Uterus (tissue), 4 donors: ENCODE data around the gene OS9. TPM values are rescaled to one million over a fixed set of nuclear protein-coding genes. Genes with fewer than 3 reads are reported as not detected.

Experiments
- DNase-seq, 2 donors: peaks; one replicate each; pipeline ENCODE4 v3.0.0-alpha.2; 2019 to 2020
- H3K27ac ChIP-seq, 2 donors: fragments of 200-600 bp; sonication (generic); 1 replicate in 1 of 2; 2 replicates in 1 of 2; pipeline ENCODE4 v1.5.1; 2016 to 2018
- H3K27me3 ChIP-seq, 2 donors: fragments of 200-600 bp; sonication (generic); one replicate each; pipeline ENCODE4 v1.5.1; 2018 to 2019; ENCODE audit warnings: control low read depth in 1 of 2
- H3K36me3 ChIP-seq, 2 donors: fragments of 200-600 bp; sonication (generic); one replicate each; pipeline ENCODE4 v1.5.1; 2019; ENCODE audit warnings: control low read depth in 1 of 2
- H3K4me1 ChIP-seq, 2 donors: fragments of 200-600 bp; sonication (generic); one replicate each; pipeline ENCODE4 v1.5.1; 2018 to 2019; ENCODE audit warnings: control low read depth in 1 of 2
- H3K4me3 ChIP-seq, 2 donors: fragments of 200-600 bp; sonication (generic); 1 replicate in 1 of 2; 2 replicates in 1 of 2; pipeline ENCODE4 v1.5.1; 2018 to 2019; ENCODE audit warnings: mild to moderate bottlenecking in 1 of 2
- H3K9me3 ChIP-seq, 2 donors: fragments of 200-600 bp; sonication (generic); one replicate each; pipeline ENCODE4 v1.5.1; 2019; ENCODE audit warnings: control low read depth in 1 of 2
- CTCF ChIP-seq, 4 experiments: fragments of 200-600 bp in 2 of 4; fragments of 450-650 bp in 2 of 4; sonication (generic) in 2 of 4; IDR thresholded peaks; one replicate each; pipeline ENCODE4 v1.5.1; 2016 to 2019; ENCODE audit warnings: antibody characterized with exemption in 4 of 4, mild to moderate bottlenecking in 2 of 4, moderate library complexity in 1 of 4
- POLR2A ChIP-seq, 2 donors: fragments of 450-650 bp; IDR thresholded peaks; one replicate each; pipeline ENCODE4 v1.6.1; 2016; ENCODE audit warnings: antibody characterized with exemption in 2 of 2, mild to moderate bottlenecking in 1 of 2, moderate library complexity in 1 of 2
- intact Hi-C: fragments of 100-400 bp; cut with DNase I; formaldehyde crosslinking; loops from one replicate; pipeline ENCODE4 v1.15.1; 2023; ENCODE audit warnings: low total_unique reads
- microRNA-seq: library from miRNA; unstranded; fragments of <30 nt; microRNA quantifications from one replicate; pipeline ENCODE4, GENCODE V29; 2016; ENCODE audit warnings: borderline microRNAs expressed, borderline replicate concordance
- total RNA-seq, 4 donors: library from RNA; depleted of rRNA in 3 of 4; stranded (reverse); fragments of >200 nt in 3 of 4; gene quantifications; one replicate each; pipeline versions ENCODE4 v1.1.0 to v1.2.4, GENCODE V29; 2014 to 2023
- donor health status: DM: yes; HTN: yes; CAD: no.

OS9 gene
- total RNA-seq, 4 donors from 2014 or later: 189 to 339 (median 252) TPM

- H3K4me1 ChIP-seq: peaks cover 0 to 16% of the 10 kb centered on the region in 2 donors
- no peak for DNase-seq
These were observed 72.8 kb downstream of the OS9 start, which contains the start of gene CYP27B1 for GRCh38 chr12:57766464-57767304. CYP27B1 (minus strand) TSS chr12:57767078; CDS start chr12:57767041, 37 bp downstream.

GRCh38 chr12:57767305-57767698 is 73.4 kb downstream of the OS9 start:
- Histone ChIP-seq H3K4me3 (no peak overlapping the region), H3K27ac (no peak overlapping the region), H3K4me1 (peaks cover 0 to 16% of the 10 kb centered on the region in 2 donors), H3K9me3 (no peaks in the 10 kb centered on the region), H3K36me3 (no peaks in the 10 kb centered on the region), H3K27me3 (peaks cover 23 to 24% of the 10 kb centered on the region in 2 donors)
- no peak for TF ChIP-seq POLR2A (IDR thresholded peaks at IDR 0.05)
- TF ChIP-seq CTCF (IDR thresholded peaks at IDR 0.05): no peak
- intact Hi-C loops: no loop called here
- no peak for DNase-seq

More at GRCh38 chr12:57766464-57767304, 72.8 kb downstream of the OS9 start, which contains the start of gene CYP27B1:
- peaks cover 24 to 26% of the 10 kb centered on the region in 2 donors for H3K27me3 ChIP-seq
- no peak for TF ChIP-seq CTCF (IDR thresholded peaks at IDR 0.05)
- no peak for TF ChIP-seq POLR2A (IDR thresholded peaks at IDR 0.05)
- intact Hi-C loops: no loop called here
- no peaks in the 10 kb centered on the region for H3K9me3 ChIP-seq
- peak within 1 kb of the TSS; percentile 3 to 5 for H3K4me3 ChIP-seq
- no peak within 1 kb of the TSS for H3K27ac ChIP-seq
- no peaks in the 10 kb centered on the region for H3K36me3 ChIP-seq

GRCh38 chr12:57767876-57768275 is 73.9 kb downstream of the OS9 start:
- no peak for DNase-seq
- Histone ChIP-seq H3K4me1 (peaks cover 0 to 16% of the 10 kb centered on the region in 2 donors), H3K9me3 (no peaks in the 10 kb centered on the region), H3K27ac (no peak overlapping the region), H3K36me3 (no peaks in the 10 kb centered on the region), H3K27me3 (peaks cover 19 to 22% of the 10 kb centered on the region in 2 donors), H3K4me3 (no peak overlapping the region)
- intact Hi-C loops: no loop called here
- TF ChIP-seq CTCF (IDR thresholded peaks at IDR 0.05): no peak
- no peak for TF ChIP-seq POLR2A (IDR thresholded peaks at IDR 0.05)

- no peaks in the 10 kb centered on the region for H3K36me3 ChIP-seq
- no peak overlapping the region for H3K4me3 ChIP-seq
- H3K9me3 ChIP-seq: no peaks in the 10 kb centered on the region
- peaks cover 2 to 7% of the 10 kb centered on the region in 2 donors for H3K27me3 ChIP-seq
- peaks cover 0 to 21% of the 10 kb centered on the region in 2 donors for H3K4me1 ChIP-seq
- H3K27ac ChIP-seq: no peak overlapping the region
- no peak for TF ChIP-seq POLR2A (IDR thresholded peaks at IDR 0.05)
- intact Hi-C loops: no loop called here
- DNase-seq: no peak
These were observed 75.7 kb downstream of the OS9 start for GRCh38 chr12:57769594-57769993.

- Histone ChIP-seq H3K36me3 (no peaks in the 10 kb centered on the region), H3K9me3 (no peaks in the 10 kb centered on the region), H3K27me3 (no peaks in the 10 kb centered on the region), H3K4me1 (peaks cover 0 to 10% of the 10 kb centered on the region in 2 donors), H3K4me3 (no peak overlapping the region), H3K27ac (no peak overlapping the region)
- no peak for TF ChIP-seq POLR2A (IDR thresholded peaks at IDR 0.05)
- TF ChIP-seq CTCF (IDR thresholded peaks at IDR 0.05): no peak
- intact Hi-C loops: no loop called here
- DNase-seq: no peak
These were observed 76.8 kb downstream of the OS9 start for GRCh38 chr12:57770734-57771133.

Small RNA genes within 50 kb of the gene (microRNA-seq; reads per million reads assigned to microRNA genes)
- not detected for gene MIR6759

Other genes with a start within 250 kb of the OS9 start
- not detected for gene INHBE, start 238.8 kb upstream of the OS9 start, total RNA-seq
- 1 to 10 TPM in 2 of 4 donors, not detected in 2; 6.1 to 6.6 TPM for gene GLI1, start 234.3 kb upstream of the OS9 start, total RNA-seq
- gene ARHGAP9, start 214.3 kb upstream of the OS9 start, total RNA-seq: 1 to 10 TPM; 1.5 to 8.1 (median 3.3) TPM
- gene MARS1, start 206.1 kb upstream of the OS9 start, total RNA-seq: 100 to 1,000 TPM in 1 of 4 donors, 10 to 100 TPM in 3; 29.1 to 160 (median 76.8) TPM
- gene DDIT3, start 173.6 kb upstream of the OS9 start, total RNA-seq: 10 to 100 TPM in 2 of 4 donors, 1 to 10 TPM in 2; 2.3 to 28.2 (median 9.8) TPM
- gene MBD6, start 171.3 kb upstream of the OS9 start, total RNA-seq: 100 to 1,000 TPM in 1 of 4 donors, 10 to 100 TPM in 3; 14.9 to 138 (median 17.1) TPM
- gene DCTN2, start 146.9 kb upstream of the OS9 start, total RNA-seq: 100 to 1,000 TPM; 117 to 175 (median 126) TPM
- gene KIF5A, start 144.1 kb upstream of the OS9 start, total RNA-seq: 1 to 10 TPM in 3 of 4 donors, under 1 TPM in 1; 0.59 to 5.1 (median 1.9) TPM
- 10 to 100 TPM in 3 of 4 donors, 1 to 10 TPM in 1; 2.6 to 29.3 (median 18.8) TPM for gene PIP4K2C, start 102.9 kb upstream of the OS9 start, total RNA-seq
- 10 to 100 TPM; 17.6 to 82.5 (median 40.9) TPM for gene DTX3, start 89.3 kb upstream of the OS9 start, total RNA-seq
- 100 to 1,000 TPM in 1 of 4 donors, 10 to 100 TPM in 3; 52.9 to 205 (median 85.6) TPM for gene ARHGEF25, start 82.7 kb upstream of the OS9 start, total RNA-seq
- gene B4GALNT1, start 60.9 kb upstream of the OS9 start, total RNA-seq: 10 to 100 TPM in 1 of 4 donors, 1 to 10 TPM in 3; 2.9 to 14.1 (median 3.9) TPM
- 1 to 10 TPM in 3 of 4 donors, under 1 TPM in 1; 0.29 to 6.3 (median 2.6) TPM for gene AGAP2, start 44.6 kb downstream of the OS9 start, total RNA-seq
- 100 to 1,000 TPM in 1 of 4 donors, 10 to 100 TPM in 3; 38.2 to 103 (median 51.0) TPM for gene TSPAN31, start 50.9 kb downstream of the OS9 start, total RNA-seq
- 100 to 1,000 TPM in 2 of 4 donors, 10 to 100 TPM in 2; 60.0 to 190 (median 110) TPM for gene CDK4, start 58.2 kb downstream of the OS9 start, total RNA-seq
- 1 to 10 TPM in 3 of 4 donors, not detected in 1; 5.1 to 7.6 (median 6.8) TPM for gene MARCHF9, start 61.0 kb downstream of the OS9 start, total RNA-seq
- 1 to 10 TPM in 1 of 4 donors, under 1 TPM in 1, not detected in 2; 0.28 to 1.2 TPM for gene CYP27B1, start 72.9 kb downstream of the OS9 start, total RNA-seq
- gene METTL1, start 78.0 kb downstream of the OS9 start, total RNA-seq: 10 to 100 TPM in 3 of 4 donors, 1 to 10 TPM in 1; 5.1 to 22.4 (median 18.0) TPM
- 10 to 100 TPM in 2 of 4 donors, 1 to 10 TPM in 2; 2.3 to 15.5 (median 11.5) TPM for gene EEF1AKMT3, start 78.5 kb downstream of the OS9 start, total RNA-seq
- gene TSFM, start 88.7 kb downstream of the OS9 start, total RNA-seq: 10 to 100 TPM in 3 of 4 donors, 1 to 10 TPM in 1; 8.2 to 22.3 (median 16.7) TPM
- gene AVIL, start 124.6 kb downstream of the OS9 start, total RNA-seq: 10 to 100 TPM in 1 of 4 donors, 1 to 10 TPM in 2, not detected in 1; 4.4 to 21.8 (median 5.1) TPM
- 100 to 1,000 TPM in 2 of 4 donors, 10 to 100 TPM in 2; 66.2 to 212 (median 90.9) TPM for gene CTDSP2, start 152.6 kb downstream of the OS9 start, total RNA-seq
- 10 to 100 TPM in 1 of 4 donors, 1 to 10 TPM in 3; 4.9 to 59.1 (median 8.6) TPM for gene ATP23, start 247.4 kb downstream of the OS9 start, total RNA-seq